Liver (tissue), 9 donors: ENCODE results near the gene TNFRSF21. TPM values are rescaled to one million over a fixed set of nuclear protein-coding genes. Genes with fewer than 3 reads are reported as not detected.

Experiments used
- DNase-seq: peaks from one replicate; pipeline ENCODE4 v3.0.0-alpha.2; 2017; ENCODE audit warnings: low spot score
- H3K27ac ChIP-seq, 2 donors: one replicate each; pipeline ENCODE4 v1.7.0; 2013; ENCODE audit warnings: inconsistent platforms in 2 of 2, low read length in 2 of 2, control low read depth in 1 of 2, low read depth in 1 of 2, mild to moderate bottlenecking in 1 of 2
- H3K27me3 ChIP-seq, 4 donors: one replicate each; pipeline versions ENCODE4 v1.6.1 to v1.7.0; 2013; ENCODE audit warnings: low read length in 3 of 4, inconsistent platforms in 1 of 4, mild to moderate bottlenecking in 1 of 4, moderate library complexity in 1 of 4; ENCODE audit not compliant: control insufficient read depth in 4 of 4, insufficient read depth in 4 of 4
- H3K36me3 ChIP-seq, 4 donors: one replicate each; pipeline versions ENCODE4 v1.6.1 to v1.7.0; 2013; ENCODE audit warnings: low read length in 3 of 4, mild to moderate bottlenecking in 3 of 4, low read depth in 1 of 4, moderate library complexity in 1 of 4; ENCODE audit not compliant: control insufficient read depth in 4 of 4, insufficient read depth in 3 of 4
- H3K4me1 ChIP-seq, 4 donors: one replicate each; pipeline versions ENCODE4 v1.6.1 to v1.7.0; 2013; ENCODE audit warnings: low read length in 3 of 4, mild to moderate bottlenecking in 3 of 4, moderate library complexity in 1 of 4; ENCODE audit not compliant: control insufficient read depth in 4 of 4, insufficient read depth in 4 of 4
- H3K4me3 ChIP-seq, 3 donors: one replicate each; pipeline versions ENCODE4 v1.6.1 to v1.7.0; 2013; ENCODE audit warnings: low read length in 3 of 3, control low read depth in 1 of 3, low read depth in 1 of 3, mild to moderate bottlenecking in 1 of 3
- H3K9ac ChIP-seq, 2 donors: one replicate each; pipeline ENCODE4 v1.7.0; 2013; ENCODE audit warnings: low read length in 2 of 2, mild to moderate bottlenecking in 2 of 2, moderate library complexity in 2 of 2, control low read depth in 1 of 2, low read depth in 1 of 2
- H3K9me3 ChIP-seq, 4 donors: one replicate each; pipeline versions ENCODE4 v1.6.1 to v1.7.0; 2013; ENCODE audit warnings: low read length in 3 of 4; ENCODE audit not compliant: control insufficient read depth in 4 of 4
- ATF3 ChIP-seq: IDR thresholded peaks from 2 replicates; pipeline ENCODE4 v1.6.1; 2016; ENCODE audit warnings: antibody characterized with exemption
- CTCF ChIP-seq: fragments of 150-350 bp; IDR thresholded peaks from 2 replicates; pipeline ENCODE4 v1.5.1; 2017; ENCODE audit warnings: improper control_type of control experiment, low read depth, low read length; ENCODE audit not compliant: missing input control
- EGR1 ChIP-seq, 2 donors: IDR thresholded peaks; 2 replicates each; pipeline ENCODE4 v1.6.1; 2016 to 2018; ENCODE audit warnings: antibody characterized with exemption in 2 of 2, low read depth in 2 of 2
- FOXA1 ChIP-seq: IDR thresholded peaks from 2 replicates; pipeline ENCODE4 v1.6.1; 2016; ENCODE audit warnings: antibody characterized with exemption
- FOXA2 ChIP-seq: IDR thresholded peaks from 2 replicates; pipeline ENCODE4 v1.6.1; 2016; ENCODE audit warnings: antibody characterized with exemption
- GABPA ChIP-seq, 2 donors: IDR thresholded peaks in 1 of 2; conservative IDR thresholded peaks in 1 of 2; 2 replicates each; pipeline ENCODE4 v1.6.1; 2016; ENCODE audit warnings: antibody characterized with exemption in 2 of 2, mild to moderate bottlenecking in 1 of 2, moderate library complexity in 1 of 2
- HNF4A ChIP-seq, 2 donors: conservative IDR thresholded peaks; 2 replicates each; pipeline ENCODE4 v1.6.1; 2016; ENCODE audit warnings: antibody characterized with exemption in 2 of 2, mild to moderate bottlenecking in 2 of 2
- HNF4G ChIP-seq: IDR thresholded peaks from 2 replicates; pipeline ENCODE4 v1.6.1; 2016; ENCODE audit warnings: antibody characterized with exemption
- JUND ChIP-seq, 2 donors: IDR thresholded peaks; 2 replicates each; pipeline ENCODE4 v1.6.1; 2016; ENCODE audit warnings: antibody characterized with exemption in 2 of 2
- MAX ChIP-seq: IDR thresholded peaks from 2 replicates; pipeline ENCODE4 v1.6.1; 2016; ENCODE audit warnings: antibody characterized with exemption
- NR2F2 ChIP-seq: IDR thresholded peaks from 2 replicates; pipeline ENCODE4 v1.6.1; 2016; ENCODE audit warnings: antibody characterized with exemption
- RAD21 ChIP-seq, 2 donors: IDR thresholded peaks; 2 replicates each; pipeline ENCODE4 v1.6.1; 2016; ENCODE audit warnings: antibody characterized with exemption in 2 of 2, mild to moderate bottlenecking in 2 of 2
- REST ChIP-seq: IDR thresholded peaks from 2 replicates; pipeline ENCODE4 v1.6.1; 2016; ENCODE audit warnings: antibody characterized with exemption, mild to moderate bottlenecking
- RXRA ChIP-seq, 2 donors: IDR thresholded peaks; 2 replicates each; pipeline ENCODE4 v1.6.1; 2017 to 2018; ENCODE audit warnings: antibody characterized with exemption in 2 of 2, mild to moderate bottlenecking in 1 of 2
- SP1 ChIP-seq: IDR thresholded peaks from 2 replicates; pipeline ENCODE4 v1.6.1; 2018; ENCODE audit warnings: antibody characterized with exemption, mild to moderate bottlenecking
- TAF1 ChIP-seq: conservative IDR thresholded peaks from 2 replicates; pipeline ENCODE4 v1.6.1; 2016; ENCODE audit warnings: antibody characterized with exemption, mild to moderate bottlenecking
- YY1 ChIP-seq: IDR thresholded peaks from 2 replicates; pipeline ENCODE4 v1.6.1; 2016; ENCODE audit warnings: antibody characterized with exemption, mild to moderate bottlenecking
- ZBTB33 ChIP-seq: IDR thresholded peaks from 2 replicates; pipeline ENCODE4 v1.6.1; 2016; ENCODE audit warnings: antibody characterized with exemption
- WGBS: extraction: QIAGEN DNeasy Blood & Tissue Kit; methylation state at CpG from one replicate; pipeline ENCODE4 v1.1.7; 2013; 5-methylcytosine and 5-hydroxymethylcytosine counted together
- polyA plus RNA-seq, 2 donors: library from polyadenylated mRNA; stranded (reverse) in 1 of 2; unstranded in 1 of 2; fragments of 200-250 nt in 1 of 2; fragments of >200 nt in 1 of 2; fragmentation: Nextera tagmentation in 1 of 2; extraction: Ambion mirVana in 1 of 2; gene quantifications; one replicate each; pipeline versions ENCODE4 v1.2.1 to v1.2.3, GENCODE V29; 2013 to 2015
- total RNA-seq, 2 donors: library from RNA; depleted of rRNA; stranded (reverse); fragments of >200 nt; gene quantifications; one replicate each; pipeline ENCODE4 v1.2.3, GENCODE V29; 2014
- donor health status: healthy.
- donor health status: healthy.
- donor health status: healthy.
- donor health status: healthy.
- donor health status: healthy.

The TNFRSF21 gene
- total and polyA plus RNA-seq, 4 donors = 2.1 to 3.2 (median 2.9) TPM

- no peaks in the 10 kb centered on the region for H3K36me3 ChIP-seq
- H3K27ac ChIP-seq = no peak overlapping the region
- DNase-seq = no peak
- no peaks in the 10 kb centered on the region for H3K4me1 ChIP-seq
- no peaks in the 10 kb centered on the region for H3K27me3 ChIP-seq
- 91% methylated on average over 6 of the region's 6 CpGs for WGBS
- TF ChIP-seq RXRA (IDR thresholded peaks at IDR 0.05) = no peak
- no peaks in the 10 kb centered on the region for H3K9me3 ChIP-seq
- H3K9ac ChIP-seq = no peak overlapping the region
- H3K4me3 ChIP-seq = no peak overlapping the region
Measured at GRCh38 chr6:47252633-47253032, 57.1 kb downstream of the TNFRSF21 start.

GRCh38 chr6:47251396-47251795 lies 58.3 kb downstream of the TNFRSF21 start:
- no peak overlapping the region for H3K27ac ChIP-seq
- H3K9ac ChIP-seq = no peak overlapping the region
- no peak overlapping the region for H3K4me3 ChIP-seq
- H3K4me1 ChIP-seq = no peaks in the 10 kb centered on the region
- H3K36me3 ChIP-seq = no peaks in the 10 kb centered on the region
- WGBS = 86% methylated on average over 5 of the region's 5 CpGs
- H3K27me3 ChIP-seq = no peaks in the 10 kb centered on the region
- TF ChIP-seq MAX (no peak), FOXA1 (no peak), ZBTB33 (no peak), YY1 (no peak), RAD21 (IDR thresholded peaks at IDR 0.05) (no peak), TAF1 (no peak), JUND (IDR thresholded peaks at IDR 0.05) (no peak), EGR1 (IDR thresholded peaks at IDR 0.05; ENCODE audit: low read depth in 2 of 2) (no peak), CTCF (no peak), HNF4G (no peak), HNF4A (conservative IDR thresholded peaks at IDR 0.05) (no peak), ATF3 (no peak), GABPA (IDR thresholded peaks at IDR 0.05 in 1 of 2, conservative IDR thresholded peaks at IDR 0.05 in 1 of 2) (no peak), FOXA2 (no peak), REST (no peak), SP1 (no peak), RXRA (IDR thresholded peaks at IDR 0.05) (no peak), NR2F2 (no peak)
- no peak for DNase-seq
- H3K9me3 ChIP-seq = no peaks in the 10 kb centered on the region
